Measurements from ENCODE around the gene SURF2. TPM values are rescaled to one million over a fixed set of nuclear protein-coding genes. Genes with fewer than 3 reads are reported as not detected.
A peak's percentile ranks its signal among the peaks of the same experiment; 100 is the strongest.

SURF2 gene
- total RNA-seq, 1 donor from 2014 or later, result 20.0 TPM

- no peak for FAIRE-seq
- H3K4me2 ChIP-seq (ENCODE audit: low read length), result peak overlapping the region; percentile 18
- peaks cover 16% of the 10 kb centered on the region for H3K36me3 Mint-ChIP-seq (ENCODE audit: low read depth, unreplicated experiment)
Observed at GRCh38 chr9:133405508-133406438, 49.4 kb downstream of the SURF2 start.

GRCh38 chr9:133406480-133407307 is 50.3 kb downstream of the SURF2 start:
- H3K27ac ChIP-seq (ENCODE audit: low read depth, low read length), result no peak overlapping the region
- Mint-ChIP-seq H3K27ac (ENCODE audit: unreplicated experiment) (no peak overlapping the region), H3K4me3 (ENCODE audit: unreplicated experiment) (no peak overlapping the region), H3K4me1 (ENCODE audit: low read depth, unreplicated experiment) (peaks cover 10% of the 10 kb centered on the region), H3K27me3 (ENCODE audit: low read depth, unreplicated experiment) (no peaks in the 10 kb centered on the region), H3K9me3 (ENCODE audit: unreplicated experiment) (no peaks in the 10 kb centered on the region), H3K36me3 (ENCODE audit: low read depth, unreplicated experiment) (peaks cover 20% of the 10 kb centered on the region)
- peak; percentile 22 for DNase-seq (ENCODE audit: low read depth)
- peaks cover 8% of the 10 kb centered on the region for H3K36me3 ChIP-seq (ENCODE audit: insufficient read depth, low read length)
- H4K20me1 ChIP-seq (ENCODE audit: insufficient read depth, low read length), result peaks cover 45% of the 10 kb centered on the region
- no peaks in the 10 kb centered on the region for H3K79me2 ChIP-seq (ENCODE audit: insufficient read depth, low read length)
- no peaks in the 10 kb centered on the region for H3K9me3 ChIP-seq (ENCODE audit: insufficient read depth, low read depth, low read length)
- no peak overlapping the region for H2AFZ ChIP-seq (ENCODE audit: low read depth, low read length)
- H3K9ac ChIP-seq (ENCODE audit: low read length), result no peak overlapping the region
- no peak for TF ChIP-seq EZH2 (IDR thresholded peaks at IDR 0.05; ENCODE audit: insufficient read depth, low read length)
- peak; percentile 72 for TF ChIP-seq CTCF (IDR thresholded peaks at IDR 0.05; ENCODE audit: insufficient read depth, low read depth, low read length)
- peaks cover 9% of the 10 kb centered on the region for H3K4me1 ChIP-seq (ENCODE audit: insufficient read depth, low read length)
- no peak overlapping the region for H3K4me2 ChIP-seq (ENCODE audit: low read length)
- no peak for FAIRE-seq
- no peak overlapping the region for H3K4me3 ChIP-seq (ENCODE audit: insufficient read depth, low read depth, low read length)
- no peaks in the 10 kb centered on the region for H3K27me3 ChIP-seq (ENCODE audit: insufficient read depth, low read length)

More at GRCh38 chr9:133405508-133406438, 49.4 kb downstream of the SURF2 start:
- Histone ChIP-seq H3K9me3 (ENCODE audit: insufficient read depth, low read depth, low read length) (no peaks in the 10 kb centered on the region), H3K36me3 (ENCODE audit: insufficient read depth, low read length) (peaks cover 7% of the 10 kb centered on the region), H4K20me1 (ENCODE audit: insufficient read depth, low read length) (peaks cover 38% of the 10 kb centered on the region), H3K27ac (ENCODE audit: low read depth, low read length) (peak overlapping the region; percentile 24), H3K4me3 (ENCODE audit: insufficient read depth, low read depth, low read length) (no peak overlapping the region), H3K79me2 (ENCODE audit: insufficient read depth, low read length) (no peaks in the 10 kb centered on the region), H2AFZ (ENCODE audit: low read depth, low read length) (no peak overlapping the region), H3K4me1 (ENCODE audit: insufficient read depth, low read length) (peaks cover 9% of the 10 kb centered on the region), H3K27me3 (ENCODE audit: insufficient read depth, low read length) (no peaks in the 10 kb centered on the region), H3K9ac (ENCODE audit: low read length) (peak overlapping the region; percentile 15)
- Mint-ChIP-seq H3K4me1 (ENCODE audit: low read depth, unreplicated experiment) (peaks cover 10% of the 10 kb centered on the region), H3K27ac (ENCODE audit: unreplicated experiment) (peak overlapping the region; percentile 26), H3K9me3 (ENCODE audit: unreplicated experiment) (no peaks in the 10 kb centered on the region), H3K4me3 (ENCODE audit: unreplicated experiment) (no peak overlapping the region), H3K27me3 (ENCODE audit: low read depth, unreplicated experiment) (no peaks in the 10 kb centered on the region)
- TF ChIP-seq CTCF (IDR thresholded peaks at IDR 0.05; ENCODE audit: insufficient read depth, low read depth, low read length), result no peak
- TF ChIP-seq EZH2 (IDR thresholded peaks at IDR 0.05; ENCODE audit: insufficient read depth, low read length), result no peak
- no peak for DNase-seq (ENCODE audit: low read depth)
